SKM-1 (cell line): ENCODE measurements around the gene ZFPM1.
"Not testable (repeated sequence)": the region's sequence is repeated elsewhere in the genome, so short reads cannot be mapped to it uniquely, and the experiment has no call there.

Source experiments
- DNase-seq: peaks from one replicate; lab custom pipeline; 2025; ENCODE audit not compliant: unreplicated experiment; lab: John Stamatoyannopoulos, UW

Gene ZFPM1

GRCh38 chr16:88453217-88453531 lies at the start of gene ZFPM1:
Gene ZFPM1 (plus strand): TSS chr16:88453280. CDS start chr16:88453639, 359 bp downstream.
- DNase-seq = no peak

- DNase-seq = no peak
Observed at GRCh38 chr16:88403794-88404581, 49.1 kb upstream of the ZFPM1 start.

DNA sequence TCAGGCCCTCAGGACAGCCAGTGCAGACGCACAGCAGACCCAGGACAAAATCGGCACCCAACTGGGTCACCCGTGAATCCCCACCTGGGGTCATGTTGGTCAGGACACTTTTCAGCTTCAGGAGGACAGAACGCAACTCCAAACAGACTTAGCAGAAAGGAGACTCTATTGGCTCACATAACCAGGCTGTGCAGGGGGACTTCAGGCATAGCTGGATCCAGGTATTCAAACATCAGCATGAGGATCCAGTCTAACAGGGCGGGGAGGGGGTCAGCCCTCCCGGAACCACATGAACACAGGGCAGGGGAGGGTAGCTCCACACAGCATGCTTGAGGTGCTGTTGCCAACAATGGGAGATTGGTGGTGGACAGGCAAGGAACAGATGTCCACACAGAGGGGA lies 48.3 kb upstream of the ZFPM1 start:
- DNase-seq = no peak

- DNase-seq = no peak
Observed at GRCh38 chr16:88405216-88406060, 47.6 kb upstream of the ZFPM1 start.

- DNase-seq = no peak
Observed at GRCh38 chr16:88406096-88407041, 46.7 kb upstream of the ZFPM1 start.

GRCh38 chr16:88407042-88407420 lies 46.0 kb upstream of the ZFPM1 start:
- no peak for DNase-seq

GRCh38 chr16:88407807-88408206 lies 45.3 kb upstream of the ZFPM1 start:
- DNase-seq = peak; percentile 88

DNA sequence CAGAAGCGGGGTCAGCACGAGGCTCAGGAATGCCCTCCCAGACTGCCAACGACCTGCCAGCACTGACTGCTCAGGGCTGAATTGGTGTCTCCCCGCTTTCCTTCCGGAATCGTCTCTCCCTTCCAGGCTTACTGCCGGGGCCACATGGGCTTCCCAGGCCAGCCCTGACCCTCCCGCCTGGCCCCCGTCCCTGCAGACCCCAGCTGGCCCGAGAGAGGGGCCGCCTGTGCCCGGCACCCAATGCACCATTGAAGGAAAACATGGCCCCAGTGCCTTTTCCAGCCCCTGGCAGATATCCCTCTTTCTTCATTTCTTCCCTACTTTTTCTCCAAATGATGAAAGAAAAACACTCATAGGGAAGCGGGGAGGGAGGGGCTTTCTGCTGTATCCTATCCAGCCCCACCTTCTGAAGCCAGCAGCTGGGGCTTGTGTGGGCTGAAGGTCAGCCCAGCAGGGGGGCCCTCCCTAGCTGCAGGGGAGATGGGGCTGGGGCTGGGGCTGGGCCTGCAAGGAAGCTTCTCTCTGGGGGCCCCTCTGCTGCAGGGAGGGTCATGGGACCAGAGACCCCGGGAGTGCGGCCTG lies 44.4 kb upstream of the ZFPM1 start:
- DNase-seq = no peak

DNA sequence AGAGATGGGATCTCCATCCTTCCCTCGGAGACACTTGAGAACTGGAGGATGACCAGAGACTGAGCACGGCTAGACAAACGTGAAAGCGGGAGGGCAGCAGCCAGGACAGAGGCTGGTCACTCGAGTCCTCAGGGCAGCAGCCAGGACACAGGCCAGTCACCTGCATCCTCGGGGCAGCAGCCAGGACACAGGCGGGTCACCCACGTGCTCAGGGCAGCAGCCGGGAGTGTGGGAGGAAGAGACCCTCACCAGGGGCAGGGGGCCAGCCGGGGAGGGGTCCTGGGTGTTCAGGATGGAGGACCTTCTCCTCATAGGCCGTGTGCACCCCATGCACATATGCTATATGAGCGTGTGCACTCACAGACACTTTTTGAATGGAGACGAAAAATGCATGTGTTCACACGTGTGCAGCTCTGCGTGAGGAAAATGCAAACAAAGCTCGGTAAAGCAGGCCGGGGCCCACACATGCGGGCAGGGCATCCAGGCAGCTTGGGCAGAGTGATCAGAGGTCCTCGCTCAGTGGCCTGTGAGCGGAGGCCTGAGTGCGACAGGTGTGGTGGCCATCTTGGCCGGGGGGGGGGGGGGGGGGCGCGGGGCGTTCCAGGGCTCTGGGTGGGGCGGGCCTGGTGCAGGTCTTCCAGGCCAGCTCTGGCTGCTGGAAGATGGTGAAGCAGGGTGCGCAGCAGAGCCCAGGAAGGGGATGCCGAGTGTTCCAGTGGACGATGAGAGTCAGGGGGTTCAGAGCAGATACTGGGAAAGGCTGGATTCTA lies 43.6 kb upstream of the ZFPM1 start:
- no peak for DNase-seq

- not testable (repeated sequence) for DNase-seq
Observed at GRCh38 chr16:88410297-88410968, 42.6 kb upstream of the ZFPM1 start.

DNA sequence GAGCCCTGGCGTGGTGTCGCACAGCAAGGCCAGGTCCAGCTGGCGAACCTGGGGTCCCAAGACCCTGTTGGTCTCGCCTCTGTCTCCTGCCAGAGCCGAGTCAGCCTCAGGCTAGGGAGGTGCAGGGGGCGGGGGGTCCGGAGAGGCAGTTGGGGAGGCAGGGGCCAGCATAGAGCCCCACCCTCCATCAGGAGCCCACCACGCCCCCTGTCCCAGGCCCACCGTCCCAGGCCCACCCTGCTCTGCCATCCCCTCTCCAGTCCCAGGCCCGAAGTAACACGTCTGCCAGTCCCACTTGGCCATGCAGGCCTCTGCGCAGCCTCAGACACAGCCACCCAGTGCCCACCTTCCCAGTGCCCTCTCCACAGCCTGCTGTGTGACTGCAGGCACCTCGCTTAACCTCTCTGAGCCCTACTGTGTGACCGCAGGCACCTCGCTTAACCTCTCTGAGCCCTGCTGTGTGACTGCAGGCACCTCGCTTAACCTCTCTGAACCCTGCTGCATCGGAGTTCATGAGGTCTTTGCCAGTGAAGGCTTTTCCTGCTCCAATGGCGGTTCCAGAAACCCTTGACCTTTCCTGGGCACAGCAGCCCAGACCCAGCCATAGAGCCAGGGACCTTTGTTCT lies 41.0 kb upstream of the ZFPM1 start:
- no peak for DNase-seq

- DNase-seq = no peak
Observed at GRCh38 chr16:88412766-88413165, 40.3 kb upstream of the ZFPM1 start.

GRCh38 chr16:88413231-88413630 lies 39.8 kb upstream of the ZFPM1 start:
- DNase-seq = no peak

DNA sequence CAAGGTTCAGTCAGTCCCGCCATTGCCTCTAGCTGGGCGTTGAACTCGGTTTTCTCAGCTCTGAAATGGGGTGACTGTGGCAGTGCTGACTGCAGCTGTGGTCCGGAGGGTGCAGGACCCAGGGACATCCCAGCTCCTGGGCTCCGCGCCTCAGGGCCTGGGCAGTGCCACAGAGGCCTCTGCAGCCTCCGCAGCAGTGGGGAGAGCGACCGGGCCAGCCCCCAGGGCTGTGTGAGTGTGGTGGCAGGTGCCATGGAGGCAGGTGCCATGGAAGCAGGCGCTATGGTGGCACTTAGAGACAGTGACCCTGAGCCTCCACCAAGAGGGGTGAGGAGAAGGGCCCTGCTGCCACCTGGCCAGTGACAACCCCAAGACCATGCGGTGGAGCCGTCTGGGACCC lies 39.4 kb upstream of the ZFPM1 start:
- DNase-seq = no peak

DNA sequence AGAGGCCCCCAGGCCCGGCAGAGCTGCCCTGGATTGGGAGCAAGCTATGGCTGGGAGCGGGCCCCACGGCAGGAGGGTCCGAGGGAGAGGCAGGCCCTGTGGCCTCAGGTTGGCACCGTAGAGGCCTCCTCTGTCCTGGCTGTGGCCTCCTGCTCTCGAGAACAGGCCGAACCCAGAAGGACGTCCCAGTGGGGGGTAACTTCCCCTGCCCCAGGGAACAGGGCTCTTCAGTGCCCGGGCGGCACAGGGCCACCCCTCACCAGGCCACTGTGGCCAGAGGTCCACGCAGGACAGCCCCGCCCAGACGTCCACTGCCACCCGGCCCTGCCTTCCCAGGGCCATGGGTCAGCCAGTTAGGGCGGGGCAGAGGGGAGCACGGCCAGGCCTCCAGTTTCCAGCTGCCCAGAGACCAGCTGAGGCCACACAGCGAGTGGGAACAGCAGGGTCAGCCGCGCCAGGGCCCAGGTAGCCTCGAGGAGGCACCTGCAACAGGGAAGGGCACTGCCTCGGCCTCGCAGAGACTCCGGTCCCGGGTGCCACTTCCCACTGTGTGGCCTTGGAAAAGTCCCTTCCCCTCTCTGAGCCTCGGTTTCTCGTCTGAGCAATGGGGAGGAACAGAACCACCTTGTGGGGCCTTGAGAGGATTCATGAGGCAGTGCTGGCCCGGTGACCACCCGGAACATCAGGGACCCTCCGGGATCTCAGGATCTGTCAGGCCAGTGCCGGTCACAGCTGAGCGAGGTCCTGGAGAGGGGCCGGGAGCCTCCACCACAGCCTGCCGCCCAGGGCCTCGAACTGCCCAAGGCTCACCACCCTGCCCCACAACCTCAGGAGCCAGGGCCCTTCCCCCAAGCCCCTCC lies 38.3 kb upstream of the ZFPM1 start:
- no peak for DNase-seq

DNA sequence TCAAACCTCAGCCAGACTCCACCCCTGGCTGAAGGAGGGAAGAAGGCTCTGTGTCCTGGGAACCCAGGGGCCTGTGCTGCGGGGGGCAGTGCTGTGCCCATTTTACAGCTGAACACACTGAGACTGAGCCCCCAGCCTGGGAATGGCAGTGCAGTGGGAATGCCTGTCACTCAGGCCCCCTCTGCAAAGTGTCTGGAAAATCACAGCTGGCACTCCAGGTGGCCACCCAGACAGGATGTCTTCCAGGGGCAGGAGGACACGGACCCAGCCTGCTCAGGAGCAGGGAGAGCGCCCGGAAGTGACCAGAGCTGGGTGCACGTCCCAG lies 37.7 kb upstream of the ZFPM1 start:
- DNase-seq = no peak

GRCh38 chr16:88415713-88416323 lies 37.3 kb upstream of the ZFPM1 start:
- no peak for DNase-seq

DNA sequence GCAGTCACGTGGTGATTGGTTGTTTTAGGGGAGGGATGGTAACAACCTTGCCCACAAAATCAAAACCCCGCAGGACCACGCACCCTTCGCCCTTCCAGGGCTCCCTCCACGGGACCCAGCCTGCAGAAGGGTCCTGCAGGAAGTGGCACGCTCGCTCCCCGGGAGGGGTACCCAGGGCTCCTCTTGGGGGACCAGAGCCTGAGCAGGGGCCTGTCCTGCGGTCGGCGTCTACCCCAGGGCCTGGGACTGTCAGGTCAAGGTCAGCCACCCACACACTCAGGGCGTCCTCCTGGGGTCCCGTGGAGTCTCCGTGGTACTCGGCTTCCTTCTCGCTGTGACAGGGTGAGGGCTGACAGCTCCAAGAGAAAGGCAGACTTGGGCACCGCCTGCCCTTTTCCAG lies 36.4 kb upstream of the ZFPM1 start:
- DNase-seq = no peak
